Kidney glomerular epithelial cell (primary cell): ENCODE data around the gene GPRC5B.

ENCODE experiments used
- DNase-seq: peaks from one replicate; lab custom pipeline; 2025; lab: John Stamatoyannopoulos, UW

The GPRC5B gene

DNA sequence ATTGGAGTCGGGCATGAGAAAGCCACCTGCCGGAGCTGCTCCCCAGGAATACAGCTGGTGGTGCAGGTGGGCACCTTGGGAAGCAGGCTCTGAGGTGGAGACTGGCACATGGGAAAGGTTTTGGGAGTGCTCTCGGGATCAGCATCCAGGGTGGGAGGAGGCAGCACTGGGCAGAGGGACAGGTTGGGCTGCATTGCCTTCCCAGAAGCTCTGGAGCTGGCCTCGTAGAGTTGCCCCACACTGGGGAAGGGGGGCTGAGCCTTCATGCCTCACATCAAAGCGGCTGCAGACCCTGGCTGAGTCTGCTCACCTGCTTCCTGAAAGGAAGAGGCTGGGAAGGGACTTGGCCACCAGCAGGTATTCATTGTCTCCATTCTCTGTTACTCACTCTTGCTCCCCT lies 13.5 kb upstream of the GPRC5B start:
- DNase-seq: no peak

DNA sequence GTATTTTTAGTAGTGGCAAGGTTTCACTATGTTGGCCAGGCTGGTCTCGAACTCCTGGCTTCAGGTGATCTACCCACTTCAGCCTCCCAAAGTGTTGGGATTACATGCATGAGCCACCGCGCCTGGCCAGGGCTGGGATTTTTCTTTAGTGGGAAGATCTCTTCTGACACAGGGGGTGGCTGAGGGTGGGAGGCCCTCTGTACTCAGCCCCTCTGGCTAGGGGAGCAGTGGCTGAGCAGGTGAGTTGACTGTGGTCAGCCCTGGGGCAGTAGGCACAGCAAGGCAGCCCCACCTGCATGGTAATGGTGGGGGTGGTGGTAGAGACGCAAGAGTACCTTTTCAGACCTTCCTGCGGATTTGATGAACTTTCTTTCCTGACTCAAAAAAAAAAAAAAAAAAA lies 12.3 kb upstream of the GPRC5B start:
- DNase-seq: no peak

DNA sequence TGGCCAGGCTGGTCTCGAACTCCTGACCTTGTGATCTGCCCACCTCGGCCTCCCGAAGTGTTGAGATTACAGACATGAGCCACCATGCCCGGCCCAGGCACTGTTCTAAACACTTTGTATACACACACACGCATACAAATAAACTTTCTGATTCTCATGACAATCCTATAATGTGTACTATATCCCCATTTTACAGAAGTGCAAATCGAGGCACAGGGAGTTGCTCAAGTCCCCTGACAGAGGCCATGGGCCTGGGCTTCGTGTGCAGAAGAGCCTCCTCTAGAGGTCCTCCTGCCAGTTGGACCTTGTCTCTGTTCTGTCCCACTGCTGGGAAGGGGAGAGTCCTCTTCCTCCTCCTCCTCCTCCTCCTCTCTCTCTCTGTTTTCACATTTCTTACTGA lies 9.9 kb upstream of the GPRC5B start:
- no peak for DNase-seq

DNA sequence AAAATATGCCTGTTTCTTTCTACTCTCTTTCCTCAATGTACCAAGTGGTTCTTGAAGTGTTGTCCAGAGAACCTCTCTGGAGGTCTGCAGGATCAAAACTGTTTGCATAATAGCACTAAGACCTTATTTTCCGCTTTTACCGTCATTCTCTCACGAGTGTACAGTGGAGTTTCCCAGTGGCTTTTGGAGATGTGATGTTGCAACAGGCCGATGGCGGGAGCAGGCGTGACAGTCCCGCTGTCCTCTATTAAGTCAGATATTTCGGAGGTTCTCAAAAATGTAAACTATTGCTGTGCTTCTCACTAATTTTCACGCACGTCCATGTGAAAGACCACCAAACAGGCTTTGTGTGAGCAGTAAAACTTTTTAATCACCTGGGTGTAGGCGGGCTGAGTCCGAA lies 8.3 kb upstream of the GPRC5B start:
- no peak for DNase-seq

DNA sequence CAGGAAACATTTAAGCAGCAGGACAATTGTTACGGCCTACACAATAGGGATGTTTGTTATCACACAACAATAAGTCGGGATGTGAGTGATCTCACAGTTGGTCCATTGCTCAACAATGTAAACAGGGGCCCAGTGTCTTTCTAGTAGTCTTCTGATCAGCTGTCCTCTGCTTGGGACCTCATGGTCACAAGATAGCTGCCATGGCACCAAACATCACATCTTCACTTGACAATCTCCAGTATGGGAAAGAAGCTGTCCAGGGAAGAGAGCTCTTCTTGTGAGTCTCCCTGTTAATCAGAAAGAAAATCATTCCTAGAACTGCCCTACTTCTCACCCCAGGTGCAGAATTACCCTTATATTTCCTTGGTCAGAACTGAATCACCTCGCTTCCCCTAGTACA lies 6.3 kb upstream of the GPRC5B start:
- no peak for DNase-seq

DNA sequence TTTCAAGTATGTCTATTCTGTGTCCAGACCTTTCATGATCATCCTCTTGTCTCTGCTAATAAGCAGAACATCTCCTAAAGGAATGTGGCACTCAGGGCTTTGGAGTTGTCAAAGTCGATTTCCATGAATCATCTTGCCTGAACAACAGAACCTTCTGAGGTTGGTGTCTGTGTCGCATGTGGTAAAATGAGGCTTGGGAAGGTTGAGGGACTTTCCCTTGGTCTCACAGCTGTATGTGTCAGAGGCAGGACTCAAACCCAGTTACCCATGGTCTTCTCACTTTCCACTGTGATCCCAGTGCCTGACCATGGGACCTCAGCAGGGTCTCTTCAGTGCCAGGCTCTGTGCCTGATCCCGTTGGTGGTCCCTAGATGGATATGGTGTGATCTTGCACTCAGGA lies 4.2 kb upstream of the GPRC5B start:
- no peak for DNase-seq

DNA sequence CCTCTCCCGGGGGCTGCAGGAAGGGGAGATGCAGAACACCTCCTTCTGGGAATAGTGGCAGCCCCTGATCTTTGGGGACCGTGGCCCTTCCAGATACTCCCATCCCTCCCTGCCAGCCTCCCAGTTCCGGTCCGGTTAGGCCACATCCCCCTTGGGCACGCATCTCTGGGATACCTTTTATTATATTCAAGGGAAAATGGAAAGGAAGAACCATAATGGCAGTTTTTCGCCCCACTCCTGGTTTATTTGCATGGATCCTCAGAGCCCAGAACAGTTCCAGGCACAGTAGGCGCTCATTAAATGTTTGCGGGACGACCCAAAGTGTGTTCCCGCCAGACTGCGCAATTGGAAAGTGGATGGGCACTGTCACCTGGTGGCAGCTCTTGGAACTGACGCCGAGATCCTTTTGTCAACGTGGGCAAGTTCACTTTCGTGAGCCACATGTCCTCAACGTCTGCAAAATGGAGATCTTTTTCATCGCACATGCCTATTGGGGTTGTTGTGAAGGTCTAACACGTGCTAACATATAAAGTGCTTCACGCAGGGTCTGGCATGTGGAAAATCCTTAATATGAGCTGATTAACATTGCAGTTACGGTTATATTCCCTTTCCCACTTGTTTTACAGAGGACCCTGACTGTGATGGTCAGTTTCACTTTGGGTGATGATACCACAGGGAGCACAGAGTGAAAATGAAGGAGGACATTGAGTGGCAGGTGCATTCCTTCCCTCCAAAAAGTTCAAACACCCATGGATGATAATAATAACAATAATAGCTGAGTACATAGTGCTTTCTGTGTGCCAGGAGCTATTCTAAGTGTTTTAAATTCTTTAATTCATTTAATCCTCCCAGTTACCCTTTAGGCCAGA lies 1.7 kb upstream of the GPRC5B start:
- peak; percentile 53 for DNase-seq

DNA sequence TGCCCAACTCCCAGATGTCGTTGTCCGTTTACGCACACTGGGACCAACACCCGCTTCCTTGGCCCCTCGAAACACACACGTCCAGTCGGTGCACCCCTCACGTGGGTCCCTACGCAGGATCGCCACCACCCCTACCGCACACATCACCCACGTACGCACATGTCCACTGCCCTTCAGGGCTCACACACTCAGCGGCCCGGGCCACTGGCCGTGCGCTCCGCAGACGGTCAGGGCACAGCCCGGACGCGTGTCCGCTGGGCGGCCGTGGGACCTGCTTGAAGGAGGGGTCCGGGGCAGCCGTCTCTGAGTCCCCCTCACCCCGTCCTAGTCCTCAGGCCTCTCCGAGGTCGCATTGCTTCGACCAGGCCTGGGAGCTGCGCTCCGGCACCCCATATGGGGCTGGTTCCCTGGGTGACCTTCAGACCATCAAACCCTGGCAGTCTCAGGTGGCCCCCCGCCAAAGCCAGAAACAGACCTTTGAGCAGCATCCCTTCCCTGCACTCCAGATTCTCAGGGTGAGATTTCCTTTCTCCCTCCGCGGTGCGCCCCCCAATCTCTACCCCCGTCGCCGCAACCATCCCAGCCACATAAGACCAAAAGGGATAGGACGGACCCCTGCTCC lies 914 bp upstream of the GPRC5B start:
- DNase-seq: no peak

DNA sequence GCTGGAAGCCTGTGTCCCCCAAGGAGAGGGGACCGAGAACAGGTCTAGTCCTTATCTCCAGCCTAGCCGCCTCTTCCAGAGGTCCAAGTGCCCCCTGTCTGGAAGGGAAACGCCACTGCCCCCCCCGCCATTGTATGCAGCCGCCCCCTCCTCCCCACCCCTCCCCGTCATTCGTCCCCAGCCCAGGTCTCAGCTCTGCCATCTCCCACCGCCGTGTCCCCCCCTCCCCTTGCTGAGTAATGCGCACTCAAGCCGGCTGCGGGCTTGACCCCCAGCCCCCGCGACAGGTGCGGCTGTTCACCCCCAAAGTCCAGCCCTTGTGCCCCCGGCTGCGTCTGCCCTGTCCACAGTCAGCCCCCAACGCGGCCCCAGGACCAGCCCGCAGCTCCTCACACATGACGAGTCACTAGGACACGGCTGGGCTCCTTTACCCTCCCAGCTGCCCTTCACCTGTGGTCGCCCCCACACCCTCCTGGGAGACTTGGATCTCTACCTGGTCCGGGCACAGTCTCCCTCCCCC lies 622 bp downstream of the GPRC5B start:
- DNase-seq: no peak

DNA sequence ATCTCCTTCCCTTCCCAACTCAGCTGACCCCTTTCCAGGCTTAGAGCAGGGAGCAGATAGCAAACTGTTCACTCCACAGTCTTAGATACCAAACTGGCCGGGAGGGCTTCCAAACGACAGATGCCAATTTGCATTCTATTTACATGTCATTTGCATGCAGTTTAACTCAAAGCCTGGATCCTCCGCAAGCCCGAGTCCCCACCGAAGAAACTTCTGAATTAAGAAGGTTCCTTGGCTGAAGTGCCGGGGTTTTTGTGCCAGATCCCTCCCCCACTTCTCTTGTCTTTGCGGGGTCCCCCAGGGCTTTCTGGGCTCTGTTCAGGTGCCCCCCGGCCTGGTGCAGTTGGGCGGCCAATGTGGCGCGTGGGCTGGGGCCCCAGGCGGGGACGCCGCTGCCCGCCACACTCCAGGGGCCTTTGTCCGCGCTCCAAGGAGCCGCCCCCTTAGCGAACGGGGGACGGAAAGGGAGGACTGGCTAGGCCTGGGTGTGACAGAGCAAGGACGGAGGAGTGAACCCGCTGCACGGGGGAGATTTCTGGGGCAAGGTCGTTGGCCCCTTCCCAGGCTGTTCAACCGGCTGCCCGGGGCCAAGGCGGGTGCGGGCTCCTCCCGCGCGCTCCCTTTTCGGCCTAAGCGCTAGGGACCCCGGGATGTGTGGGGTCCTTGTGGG lies 1.2 kb downstream of the GPRC5B start:
- DNase-seq: no peak

DNA sequence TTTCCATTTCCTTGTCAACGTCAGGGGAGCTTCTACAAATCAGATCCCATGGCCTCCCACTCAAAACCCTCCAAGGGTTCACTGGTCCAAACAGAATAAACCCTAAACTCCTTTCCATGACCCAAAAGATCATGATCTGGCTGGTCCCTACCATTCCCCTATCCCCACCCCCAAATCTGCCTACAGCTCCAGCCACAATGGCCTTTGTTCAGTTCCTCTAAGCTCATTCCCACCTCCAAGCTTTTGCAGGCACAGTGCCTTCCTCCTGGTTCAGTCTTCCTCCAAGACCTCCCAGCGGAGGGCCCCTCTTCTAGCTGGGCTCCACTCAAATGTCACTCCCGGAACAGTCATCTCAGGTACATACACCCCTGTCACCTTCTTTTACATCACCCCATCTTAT lies 2.0 kb downstream of the GPRC5B start:
- DNase-seq: no peak

DNA sequence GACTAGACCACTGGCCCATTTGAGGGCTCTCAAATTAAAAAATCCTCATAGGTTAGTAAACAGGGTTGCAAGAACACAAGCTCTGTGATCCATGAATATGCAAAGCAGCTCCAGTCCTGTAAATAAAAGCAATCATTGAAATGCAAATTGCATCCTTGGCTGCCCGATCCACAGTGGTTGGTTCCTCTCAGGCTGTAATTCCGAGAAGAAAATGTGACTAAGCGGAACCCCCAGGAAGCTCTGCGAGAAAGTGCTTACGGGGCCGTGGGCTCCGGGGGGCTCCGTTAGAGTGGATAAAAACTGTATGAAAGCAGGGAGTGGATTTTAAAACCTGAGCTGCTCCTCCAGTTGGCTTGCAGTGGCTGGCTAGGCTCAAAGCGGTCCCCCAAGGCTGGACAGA lies 2.5 kb downstream of the GPRC5B start:
- no peak for DNase-seq

DNA sequence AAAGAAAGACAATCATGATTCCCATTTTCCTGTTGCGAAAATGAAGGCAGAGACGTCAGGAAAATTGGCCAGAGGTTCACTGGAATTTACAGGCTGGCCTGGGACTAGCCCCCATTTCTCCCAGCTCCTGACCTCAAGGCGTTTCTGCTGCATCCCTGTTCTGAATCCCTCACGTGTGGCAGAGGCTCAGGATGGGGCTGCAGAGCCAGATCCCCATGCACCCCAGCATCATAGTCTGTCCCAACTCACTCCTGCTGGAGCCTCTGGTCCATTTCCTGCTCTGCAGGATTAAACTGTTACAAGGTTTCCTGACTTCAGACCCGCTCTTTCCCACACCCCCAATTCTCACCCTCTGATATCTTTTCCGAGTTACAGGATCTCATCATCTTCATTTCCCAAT lies 2.9 kb downstream of the GPRC5B start:
- DNase-seq: no peak

DNA sequence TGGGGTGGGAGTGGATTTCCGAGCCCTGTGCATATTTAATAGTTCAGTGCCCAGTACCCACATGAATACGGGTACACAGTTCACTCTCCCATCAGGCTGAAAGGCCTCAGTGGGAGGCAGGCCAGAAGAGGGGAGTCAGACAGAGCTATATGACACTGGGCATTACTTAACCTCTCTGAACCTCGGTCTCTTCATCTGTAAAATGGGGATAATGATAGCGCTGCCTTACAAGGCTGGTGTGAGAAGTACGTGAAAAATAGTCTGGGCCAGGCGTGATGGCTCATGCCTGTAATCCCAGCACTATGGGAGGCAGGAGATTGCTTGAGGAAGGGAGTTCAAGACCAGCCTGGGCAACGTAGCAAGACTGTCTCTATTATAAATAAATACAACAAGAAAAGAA lies 3.6 kb downstream of the GPRC5B start:
- DNase-seq: no peak

DNA sequence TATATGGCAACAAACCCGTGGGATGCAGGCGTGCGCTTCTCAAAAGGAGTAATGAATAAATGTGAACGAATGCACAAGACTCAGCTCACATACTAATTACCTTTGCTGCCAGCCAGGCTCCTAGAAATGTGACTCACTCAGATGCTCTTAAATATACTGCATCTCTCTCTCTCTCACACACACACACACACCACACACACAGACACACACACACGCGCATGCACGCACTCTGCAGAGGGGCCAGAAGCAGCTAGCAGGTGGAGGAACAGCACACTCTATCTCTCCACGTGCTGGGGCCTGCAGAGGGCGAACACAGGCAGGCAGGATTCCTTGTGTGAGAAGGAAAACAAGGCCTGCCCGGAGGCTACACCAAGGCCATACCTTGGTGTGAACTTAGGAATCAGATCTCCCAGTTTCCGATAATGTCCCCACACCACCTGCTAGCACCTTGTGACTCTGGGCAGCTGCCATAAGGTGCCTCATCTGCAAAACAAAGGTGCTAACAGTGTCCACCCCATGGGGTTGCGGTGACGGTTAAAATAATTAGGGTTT lies 5.3 kb downstream of the GPRC5B start:
- DNase-seq: no peak

DNA sequence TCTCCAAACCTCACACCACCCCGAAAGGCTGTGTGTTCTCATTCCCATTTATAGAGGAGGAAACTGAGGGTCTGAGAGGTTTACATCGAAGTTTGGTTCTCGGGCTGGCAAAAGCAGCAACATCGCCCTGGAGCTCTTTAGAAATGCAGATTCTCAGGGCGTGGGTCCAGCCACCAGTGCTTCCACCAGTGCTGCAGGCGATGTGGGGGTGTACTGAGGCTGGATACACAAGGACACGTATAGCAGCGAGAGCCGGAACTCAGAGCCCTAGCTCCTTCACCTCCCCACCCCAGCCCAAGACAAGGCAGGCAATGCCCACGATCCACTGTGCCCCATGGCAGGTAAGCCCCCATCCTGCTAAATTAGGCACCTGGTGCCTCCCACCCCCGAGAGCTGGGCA lies 5.9 kb downstream of the GPRC5B start:
- DNase-seq: no peak

DNA sequence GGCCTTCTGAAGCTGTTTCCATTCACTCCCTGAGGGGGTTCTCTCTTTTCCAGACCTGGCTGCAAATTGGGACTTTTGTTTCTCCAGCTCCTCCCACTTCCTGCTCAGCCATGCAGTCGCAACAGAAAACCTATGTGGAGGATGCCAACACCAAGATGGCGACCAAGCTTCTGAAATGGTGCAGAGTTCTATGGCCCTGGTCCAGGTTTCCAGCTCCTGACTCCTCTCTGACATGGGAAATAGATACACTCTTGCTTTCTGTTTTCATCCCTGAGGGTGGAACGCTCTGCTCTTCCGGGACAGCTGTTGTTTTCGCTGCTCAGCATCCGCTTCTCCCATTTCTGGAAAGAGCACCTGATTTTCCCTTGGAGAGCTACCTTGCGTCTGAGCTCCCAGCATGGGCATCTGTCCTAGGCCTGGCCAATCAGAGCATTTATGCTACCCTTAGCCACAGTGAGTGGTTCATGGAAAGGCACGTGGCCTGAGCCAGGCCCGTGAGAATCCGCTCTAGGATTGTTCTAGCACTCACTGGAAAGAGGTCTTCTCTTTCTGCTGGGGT lies 8.1 kb downstream of the GPRC5B start:
- no peak for DNase-seq

DNA sequence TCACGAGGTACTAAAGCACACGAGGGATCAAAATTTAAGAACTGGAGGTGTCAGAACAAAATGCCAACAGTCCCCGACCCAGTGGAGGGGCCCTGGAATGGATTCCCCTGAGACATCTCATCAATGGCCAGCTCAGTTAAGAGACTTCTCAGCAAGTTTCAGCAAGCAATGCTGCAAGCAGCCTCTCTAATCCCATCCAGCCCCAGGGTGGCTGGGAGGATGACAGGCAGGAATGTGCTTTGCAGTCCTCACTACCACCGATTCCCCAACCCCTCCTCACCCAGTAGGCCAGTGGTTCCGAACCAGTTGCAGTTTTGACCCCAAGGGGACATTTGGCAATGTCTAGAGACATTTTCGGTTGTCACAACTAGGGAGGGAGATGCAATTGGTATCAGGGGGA lies 8.7 kb downstream of the GPRC5B start:
- DNase-seq: no peak

DNA sequence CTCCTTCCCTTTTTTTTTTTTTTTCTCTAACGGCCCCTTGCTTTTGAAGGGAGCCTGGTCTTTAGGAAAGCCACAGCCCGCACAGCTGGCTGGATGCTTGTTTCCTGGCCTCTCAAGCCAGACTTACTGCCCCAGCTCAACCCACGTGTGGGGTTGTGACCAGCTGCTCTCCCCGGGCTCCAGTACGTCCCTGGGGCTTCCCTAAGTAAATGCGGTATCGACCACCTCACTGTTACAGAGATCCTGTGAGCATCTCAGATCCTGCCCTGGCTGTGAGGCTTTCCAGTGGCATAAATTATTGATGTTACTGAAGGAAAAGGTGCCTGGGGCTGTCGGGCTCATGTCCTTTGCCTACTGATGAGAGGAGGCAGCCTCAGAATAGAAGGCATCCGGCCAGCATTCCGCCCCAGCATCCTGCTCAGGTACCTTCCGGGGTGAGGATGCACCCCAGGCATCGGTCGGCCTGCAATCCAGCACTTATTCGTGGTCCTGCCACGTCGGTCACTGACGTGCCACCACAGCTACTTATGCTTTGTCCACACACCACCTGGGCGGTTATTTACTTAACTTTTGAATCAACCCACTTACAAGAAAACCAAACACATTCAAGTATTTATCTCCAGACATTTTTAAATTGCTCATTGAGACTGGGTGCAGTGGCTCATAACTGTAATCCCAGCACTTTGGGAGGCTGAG lies 9.6 kb downstream of the GPRC5B start:
- DNase-seq: no peak

DNA sequence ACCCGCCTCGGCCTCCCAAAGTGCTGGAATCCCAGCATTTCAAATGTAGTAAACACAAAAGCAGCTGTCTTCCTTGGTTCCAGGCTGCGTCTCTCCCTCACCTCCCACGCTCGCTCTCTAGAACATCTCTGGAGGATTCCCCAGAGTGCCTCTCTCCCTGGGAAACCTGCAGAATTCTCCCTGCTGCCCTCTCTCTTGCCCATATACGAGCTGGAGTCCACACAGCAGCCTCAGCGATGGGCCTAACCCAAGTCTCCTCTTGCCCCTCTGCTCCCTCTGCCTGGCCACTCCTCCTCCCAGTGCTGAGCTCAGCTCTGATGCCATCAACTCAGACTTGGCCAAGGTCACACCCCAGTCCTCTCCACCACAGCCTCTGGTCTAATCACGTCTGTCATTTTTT lies 10.6 kb downstream of the GPRC5B start:
- DNase-seq: no peak

DNA sequence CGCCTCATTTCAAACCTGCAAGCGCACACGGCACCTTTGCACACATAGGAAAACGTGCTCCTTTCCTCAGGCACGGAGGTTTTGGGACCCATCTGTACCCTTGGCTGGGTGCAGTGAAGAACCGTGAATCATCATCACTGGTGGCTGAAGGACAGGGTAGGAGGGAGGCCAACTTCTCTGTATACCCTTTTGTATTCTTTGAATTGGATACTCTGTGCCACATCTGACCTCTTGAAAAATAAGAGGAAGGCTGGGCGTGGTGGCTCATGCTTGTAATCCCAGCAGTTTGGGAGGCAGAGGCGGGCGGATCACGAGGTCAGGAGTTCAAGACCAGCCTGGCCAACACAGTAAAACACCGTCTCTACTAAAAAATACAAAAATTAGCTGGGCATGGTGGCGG lies 11.7 kb downstream of the GPRC5B start:
- no peak for DNase-seq
